VCaP (cell line): ENCODE measurements around the gene SCN3A.
A peak's percentile ranks its signal among the peaks of the same experiment; 100 is the strongest.

Experiments
- H3K27ac ChIP-seq: fragments of 450-650 bp; 2 replicates; pipeline ENCODE4 v1.5.1; 2017
- TF ChIP-seq, protein P1 (sequence below): fragments of 450-650 bp; conservative IDR thresholded peaks from 2 replicates; pipeline ENCODE4 v1.5.1; 2017; ENCODE audit warnings: mild to moderate bottlenecking, moderate library complexity

The SCN3A gene

DNA sequence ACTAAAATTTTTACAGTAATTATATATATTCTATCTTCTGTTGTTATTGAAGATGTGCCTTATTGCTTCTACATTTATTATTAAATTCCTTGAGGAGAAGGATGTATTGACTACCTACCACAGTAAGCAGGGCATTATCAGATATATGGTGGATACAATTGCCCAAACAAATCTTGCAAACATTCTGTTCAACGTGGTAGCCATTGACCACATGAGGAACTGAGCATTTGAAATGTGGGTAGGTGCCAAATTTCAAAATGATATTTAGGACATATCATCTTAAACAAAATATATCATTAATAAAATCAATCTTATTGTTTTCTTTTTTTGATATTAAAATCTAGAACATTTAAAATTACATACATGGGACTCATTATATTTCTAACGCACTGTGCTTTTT is 11.1 kb downstream of the SCN3A start:
- TF ChIP-seq, protein P1, sequence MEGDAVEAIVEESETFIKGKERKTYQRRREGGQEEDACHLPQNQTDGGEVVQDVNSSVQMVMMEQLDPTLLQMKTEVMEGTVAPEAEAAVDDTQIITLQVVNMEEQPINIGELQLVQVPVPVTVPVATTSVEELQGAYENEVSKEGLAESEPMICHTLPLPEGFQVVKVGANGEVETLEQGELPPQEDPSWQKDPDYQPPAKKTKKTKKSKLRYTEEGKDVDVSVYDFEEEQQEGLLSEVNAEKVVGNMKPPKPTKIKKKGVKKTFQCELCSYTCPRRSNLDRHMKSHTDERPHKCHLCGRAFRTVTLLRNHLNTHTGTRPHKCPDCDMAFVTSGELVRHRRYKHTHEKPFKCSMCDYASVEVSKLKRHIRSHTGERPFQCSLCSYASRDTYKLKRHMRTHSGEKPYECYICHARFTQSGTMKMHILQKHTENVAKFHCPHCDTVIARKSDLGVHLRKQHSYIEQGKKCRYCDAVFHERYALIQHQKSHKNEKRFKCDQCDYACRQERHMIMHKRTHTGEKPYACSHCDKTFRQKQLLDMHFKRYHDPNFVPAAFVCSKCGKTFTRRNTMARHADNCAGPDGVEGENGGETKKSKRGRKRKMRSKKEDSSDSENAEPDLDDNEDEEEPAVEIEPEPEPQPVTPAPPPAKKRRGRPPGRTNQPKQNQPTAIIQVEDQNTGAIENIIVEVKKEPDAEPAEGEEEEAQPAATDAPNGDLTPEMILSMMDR: no peak
- no peak overlapping the region for H3K27ac ChIP-seq

DNA sequence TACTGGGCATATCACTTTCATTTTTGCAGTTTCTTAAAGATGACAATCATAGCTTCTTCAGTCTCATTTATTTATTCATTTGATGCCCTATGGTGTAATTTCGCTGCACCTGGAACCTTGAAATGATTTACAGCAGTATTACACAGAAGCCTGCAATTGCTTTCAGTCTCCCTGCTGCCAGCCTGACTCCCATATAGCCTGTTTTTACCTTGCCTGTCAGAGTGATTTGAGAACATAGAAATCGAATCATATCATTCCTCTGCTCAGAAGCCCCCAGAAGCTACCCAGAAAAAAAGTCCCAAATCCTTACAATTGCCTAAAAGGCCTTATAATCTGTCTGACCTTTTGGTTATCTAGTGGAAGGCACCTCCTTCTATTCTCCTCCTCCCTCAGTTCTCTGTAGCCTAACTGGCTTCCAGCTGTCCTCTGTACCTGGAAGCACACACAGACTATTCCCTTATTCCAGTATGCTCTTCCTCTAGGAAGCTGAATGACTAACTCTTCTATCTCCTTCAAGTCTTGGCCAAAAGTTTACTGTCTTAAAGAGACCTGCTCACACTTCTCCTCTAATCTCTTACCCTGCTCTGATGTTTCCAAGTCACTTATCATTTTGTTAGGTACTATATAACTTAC is 12.6 kb downstream of the SCN3A start:
- no peak overlapping the region for H3K27ac ChIP-seq
- TF ChIP-seq, protein P1: no peak

DNA sequence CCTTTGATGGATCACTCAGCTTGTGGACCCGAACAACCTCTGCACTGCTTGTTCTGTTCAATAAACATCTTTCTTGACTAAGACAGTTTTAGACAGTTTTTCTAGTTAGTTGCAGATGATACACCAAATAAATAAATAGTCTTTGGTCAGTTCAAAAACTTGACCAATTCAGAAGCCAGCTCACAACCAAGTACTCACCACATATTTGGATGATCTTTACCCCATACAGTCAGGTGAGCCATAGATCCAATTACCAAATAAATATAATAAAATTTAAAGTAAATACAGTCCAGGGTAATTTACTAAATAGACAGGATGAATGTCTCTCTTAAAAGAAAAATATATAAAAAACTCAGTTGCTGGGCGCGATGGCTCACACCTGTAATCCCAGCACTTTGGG is 18.2 kb downstream of the SCN3A start:
- TF ChIP-seq, protein P1: no peak
- H3K27ac ChIP-seq: peak overlapping the region; percentile 42; the same call in 1 of the 2 replicates

DNA sequence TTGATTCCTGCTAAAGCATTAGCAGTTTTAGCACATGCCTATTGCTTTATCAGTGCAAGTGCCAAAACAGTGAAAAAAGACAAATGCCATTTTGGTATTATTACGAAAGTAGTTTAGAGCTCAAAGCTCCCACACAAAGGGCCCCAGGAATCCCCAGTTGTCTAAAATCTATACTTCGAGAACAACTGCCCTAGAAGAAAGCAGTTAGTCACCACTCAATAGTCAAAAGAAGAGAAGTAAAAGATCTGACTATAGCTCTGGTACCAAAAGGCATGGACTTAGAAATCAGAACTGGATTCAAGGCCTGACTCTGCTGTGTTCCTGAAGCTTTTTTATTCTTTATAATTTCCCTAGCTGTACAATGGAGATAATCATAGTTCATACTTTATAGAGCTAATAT is 21.8 kb downstream of the SCN3A start:
- H3K27ac ChIP-seq: no peak overlapping the region
- TF ChIP-seq, protein P1: no peak

DNA sequence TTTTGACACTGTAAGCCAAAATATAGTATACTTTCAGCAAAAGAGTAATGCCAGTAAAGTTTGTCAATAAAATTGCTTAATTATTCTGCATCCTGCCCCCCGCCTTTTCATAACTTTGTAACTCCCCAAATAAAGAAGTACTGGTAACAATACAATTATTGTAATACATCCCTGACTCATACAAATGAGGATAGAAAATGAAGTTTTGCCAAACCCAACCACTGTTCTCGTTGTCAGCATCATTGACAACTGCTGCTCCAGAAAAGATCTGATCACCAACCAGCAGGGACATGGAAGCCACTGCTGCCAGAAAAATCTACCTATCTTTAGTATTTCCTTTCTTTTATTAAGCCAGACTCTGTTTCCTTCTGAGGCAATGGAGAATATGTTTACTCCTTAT is 27.1 kb downstream of the SCN3A start:
- no peak overlapping the region for H3K27ac ChIP-seq
- TF ChIP-seq, protein P1: no peak

DNA sequence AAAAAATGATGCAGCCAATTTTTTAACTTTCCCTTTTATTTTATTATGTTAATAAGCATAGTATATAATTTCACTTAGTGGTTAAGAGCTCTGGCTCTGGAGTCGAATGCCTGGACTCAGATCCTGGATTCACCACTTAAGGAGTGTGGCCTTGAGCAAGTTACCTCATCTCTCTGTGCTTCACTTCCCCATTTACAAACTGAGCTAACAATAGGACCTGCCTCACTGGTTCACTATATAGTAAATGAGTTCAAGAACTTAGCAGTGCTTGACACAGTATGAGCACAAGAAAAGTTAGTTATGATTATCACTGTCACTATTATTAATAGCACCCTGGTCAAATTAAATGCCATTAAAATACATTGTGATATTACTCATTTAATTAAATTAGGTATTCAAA is 30.6 kb downstream of the SCN3A start:
- H3K27ac ChIP-seq: no peak overlapping the region
- TF ChIP-seq, protein P1: no peak

DNA sequence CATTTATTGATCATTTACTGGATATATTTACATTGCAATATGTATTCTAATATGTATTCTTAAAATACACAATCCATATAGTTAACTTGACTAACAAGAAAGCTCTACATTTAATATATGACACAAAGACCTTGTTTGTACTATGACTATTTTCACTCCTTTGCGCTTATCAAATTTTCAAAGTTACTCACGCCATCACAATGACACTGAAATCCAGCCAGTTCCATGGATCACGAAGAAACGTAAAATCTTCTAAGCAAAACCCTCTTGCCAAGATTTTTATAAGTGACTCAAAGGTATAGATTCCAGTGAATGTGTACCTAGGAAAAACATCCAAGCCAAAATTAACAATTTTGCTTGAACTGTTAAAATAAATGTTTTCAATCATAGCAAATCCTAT is 39.6 kb downstream of the SCN3A start:
- no peak overlapping the region for H3K27ac ChIP-seq
- TF ChIP-seq, protein P1: no peak
